ENCODE data around the gene BDH2. TPM values are rescaled to one million over a fixed set of nuclear protein-coding genes. Genes with fewer than 3 reads are reported as not detected.

BDH2 gene
- total RNA-seq, 3 donors from 2014 or later, result 6.7 to 9.0 (median 7.3) TPM

GRCh38 chr4:103098341-103098740 is 1.3 kb downstream of the BDH2 start:
- Mint-ChIP-seq H3K27me3 (ENCODE audit: low read depth) (no peaks in the 10 kb centered on the region), H3K9me3 (no peaks in the 10 kb centered on the region), H3K36me3 (ENCODE audit: insufficient read depth) (no peaks in the 10 kb centered on the region), H3K4me3 (peak overlapping the region; percentile 5), H3K4me1 (ENCODE audit: low read depth) (peaks cover 27% of the 10 kb centered on the region)
- ATAC-seq, result no peak
- no peak for DNase-seq

GRCh38 chr4:103097112-103097511 is 2.5 kb downstream of the BDH2 start:
- Mint-ChIP-seq H3K4me3 (no peak overlapping the region), H3K4me1 (ENCODE audit: low read depth) (peaks cover 35% of the 10 kb centered on the region), H3K36me3 (ENCODE audit: insufficient read depth) (peaks cover 4% of the 10 kb centered on the region), H3K27me3 (ENCODE audit: low read depth) (no peaks in the 10 kb centered on the region), H3K9me3 (no peaks in the 10 kb centered on the region)
- no peak for DNase-seq
- no peak for ATAC-seq

GRCh38 chr4:103095080-103095479 is 4.6 kb downstream of the BDH2 start:
- Mint-ChIP-seq H3K4me3 (no peak overlapping the region), H3K9me3 (no peaks in the 10 kb centered on the region), H3K36me3 (ENCODE audit: insufficient read depth) (peaks cover 11% of the 10 kb centered on the region), H3K27me3 (ENCODE audit: low read depth) (no peaks in the 10 kb centered on the region), H3K4me1 (ENCODE audit: low read depth) (peaks cover 38% of the 10 kb centered on the region)
- DNase-seq, result no peak
- ATAC-seq, result no peak

GRCh38 chr4:103092245-103092644 is 7.4 kb downstream of the BDH2 start:
- no peak overlapping the region for H3K4me3 Mint-ChIP-seq
- no peak for ATAC-seq

GRCh38 chr4:103091601-103092223 is 7.9 kb downstream of the BDH2 start:
- H3K4me3 Mint-ChIP-seq, result no peak overlapping the region
- peaks cover 25% of the 10 kb centered on the region for H3K36me3 Mint-ChIP-seq (ENCODE audit: insufficient read depth)
- ATAC-seq (peak; percentile 32 to 55), DNase-seq (peak; percentile 20)
- peaks cover 12% of the 10 kb centered on the region for H3K4me1 Mint-ChIP-seq (ENCODE audit: low read depth)
- H3K9me3 Mint-ChIP-seq, result no peaks in the 10 kb centered on the region
- no peaks in the 10 kb centered on the region for H3K27me3 Mint-ChIP-seq (ENCODE audit: low read depth)

More at GRCh38 chr4:103092245-103092644, 7.4 kb downstream of the BDH2 start:
- DNase-seq, result no peak
- H3K9me3 Mint-ChIP-seq, result no peaks in the 10 kb centered on the region
- peaks cover 20% of the 10 kb centered on the region for H3K36me3 Mint-ChIP-seq (ENCODE audit: insufficient read depth)
- H3K27me3 Mint-ChIP-seq (ENCODE audit: low read depth), result no peaks in the 10 kb centered on the region
- H3K4me1 Mint-ChIP-seq (ENCODE audit: low read depth), result peaks cover 17% of the 10 kb centered on the region

- Mint-ChIP-seq H3K36me3 (ENCODE audit: insufficient read depth) (peaks cover 35% of the 10 kb centered on the region), H3K27me3 (ENCODE audit: low read depth) (no peaks in the 10 kb centered on the region), H3K4me3 (no peak overlapping the region), H3K9me3 (no peaks in the 10 kb centered on the region), H3K4me1 (ENCODE audit: low read depth) (peaks cover 11% of the 10 kb centered on the region)
- DNase-seq (no peak), ATAC-seq (no peak)
Measured at GRCh38 chr4:103089481-103089880, 10.2 kb downstream of the BDH2 start.

- Mint-ChIP-seq H3K27me3 (ENCODE audit: low read depth) (no peaks in the 10 kb centered on the region), H3K4me3 (no peak overlapping the region), H3K4me1 (ENCODE audit: low read depth) (no peaks in the 10 kb centered on the region), H3K9me3 (no peaks in the 10 kb centered on the region), H3K36me3 (ENCODE audit: insufficient read depth) (peaks cover 36% of the 10 kb centered on the region)
- no peak for ATAC-seq
- no peak for DNase-seq
Measured at GRCh38 chr4:103086551-103086950, 13.1 kb downstream of the BDH2 start.

- Mint-ChIP-seq H3K27me3 (ENCODE audit: low read depth) (no peaks in the 10 kb centered on the region), H3K4me1 (ENCODE audit: low read depth) (no peaks in the 10 kb centered on the region), H3K4me3 (no peak overlapping the region), H3K36me3 (ENCODE audit: insufficient read depth) (peaks cover 38% of the 10 kb centered on the region), H3K9me3 (no peaks in the 10 kb centered on the region)
- no peak for DNase-seq
- no peak for ATAC-seq
Measured at GRCh38 chr4:103085555-103086196, 14.0 kb downstream of the BDH2 start.

- no peak overlapping the region for H3K4me3 Mint-ChIP-seq
- peaks cover 26% of the 10 kb centered on the region for H3K4me1 Mint-ChIP-seq (ENCODE audit: low read depth)
- no peak for ATAC-seq
Measured at GRCh38 chr4:103079621-103080020, 20.0 kb downstream of the BDH2 start.

GRCh38 chr4:103076747-103077347 is 22.8 kb downstream of the BDH2 start, which contains the start of gene SLC9B2:
SLC9B2 (minus strand) TSS chr4:103076761; CDS start chr4:103067550, 9,211 bp downstream.
- Mint-ChIP-seq H3K27me3 (ENCODE audit: low read depth) (no peaks in the 10 kb centered on the region), H3K4me3 (peak within 1 kb of the TSS; percentile 91), H3K4me1 (ENCODE audit: low read depth) (peaks cover 40% of the 10 kb centered on the region), H3K36me3 (ENCODE audit: insufficient read depth) (peaks cover 10% of the 10 kb centered on the region), H3K9me3 (no peaks in the 10 kb centered on the region)
- DNase-seq (no peak), ATAC-seq (peak; percentile 68 to 78)

More at GRCh38 chr4:103079621-103080020, 20.0 kb downstream of the BDH2 start:
- Mint-ChIP-seq H3K36me3 (ENCODE audit: insufficient read depth) (peaks cover 13% of the 10 kb centered on the region), H3K9me3 (no peaks in the 10 kb centered on the region), H3K27me3 (ENCODE audit: low read depth) (no peaks in the 10 kb centered on the region)
- no peak for DNase-seq

- peaks cover 40% of the 10 kb centered on the region for H3K4me1 Mint-ChIP-seq (ENCODE audit: low read depth)
- peaks cover 6% of the 10 kb centered on the region for H3K36me3 Mint-ChIP-seq (ENCODE audit: insufficient read depth)
- no peaks in the 10 kb centered on the region for H3K27me3 Mint-ChIP-seq (ENCODE audit: low read depth)
- ATAC-seq (peak; percentile 71 to 72), DNase-seq (peak; percentile 63)
- peak overlapping the region; percentile 91 for H3K4me3 Mint-ChIP-seq
- H3K9me3 Mint-ChIP-seq, result no peaks in the 10 kb centered on the region
Measured at GRCh38 chr4:103075894-103076746, 23.5 kb downstream of the BDH2 start.

- ATAC-seq, result no peak
- H3K4me1 Mint-ChIP-seq (ENCODE audit: low read depth), result peaks cover 42% of the 10 kb centered on the region
Measured at GRCh38 chr4:103075435-103075893, 24.2 kb downstream of the BDH2 start.

GRCh38 chr4:103074744-103075434 is 24.7 kb downstream of the BDH2 start:
- ATAC-seq (no peak), DNase-seq (no peak)
- Mint-ChIP-seq H3K36me3 (ENCODE audit: insufficient read depth) (peaks cover 2% of the 10 kb centered on the region), H3K9me3 (no peaks in the 10 kb centered on the region), H3K4me3 (peak overlapping the region; percentile 91), H3K27me3 (ENCODE audit: low read depth) (no peaks in the 10 kb centered on the region), H3K4me1 (ENCODE audit: low read depth) (peaks cover 42% of the 10 kb centered on the region)

More at GRCh38 chr4:103075435-103075893, 24.2 kb downstream of the BDH2 start:
- Mint-ChIP-seq H3K9me3 (no peaks in the 10 kb centered on the region), H3K4me3 (peak overlapping the region; percentile 91), H3K27me3 (ENCODE audit: low read depth) (no peaks in the 10 kb centered on the region), H3K36me3 (ENCODE audit: insufficient read depth) (peaks cover 2% of the 10 kb centered on the region)
- no peak for DNase-seq
